CD4-positive, alpha-beta T cell treated with Interleukin-6 for 4 hours (primary cell): ENCODE results near the gene MPC1.
"Not testable (repeated sequence)": the region's sequence is repeated elsewhere in the genome, so short reads cannot be mapped to it uniquely, and the experiment has no call there.

Experiments used
- DNase-seq: peaks from one replicate; pipeline ENCODE4 v3.0.0-alpha.2; 2020; ENCODE audit warnings: mixed read lengths

MPC1 gene

GRCh38 chr6:166405386-166405785 is 22.6 kb upstream of the MPC1 start:
- DNase-seq, result no peak

- DNase-seq, result no peak
Observed at GRCh38 chr6:166402582-166403277, 20.0 kb upstream of the MPC1 start.

- peak; percentile 73 for DNase-seq
Observed at GRCh38 chr6:166400649-166401250, 18.0 kb upstream of the MPC1 start.

- no peak for DNase-seq
Observed at GRCh38 chr6:166400181-166400580, 17.4 kb upstream of the MPC1 start.

- no peak for DNase-seq
Observed at GRCh38 chr6:166398348-166398747, 15.6 kb upstream of the MPC1 start.

GRCh38 chr6:166397849-166398248 is 15.1 kb upstream of the MPC1 start:
- no peak for DNase-seq

DNA sequence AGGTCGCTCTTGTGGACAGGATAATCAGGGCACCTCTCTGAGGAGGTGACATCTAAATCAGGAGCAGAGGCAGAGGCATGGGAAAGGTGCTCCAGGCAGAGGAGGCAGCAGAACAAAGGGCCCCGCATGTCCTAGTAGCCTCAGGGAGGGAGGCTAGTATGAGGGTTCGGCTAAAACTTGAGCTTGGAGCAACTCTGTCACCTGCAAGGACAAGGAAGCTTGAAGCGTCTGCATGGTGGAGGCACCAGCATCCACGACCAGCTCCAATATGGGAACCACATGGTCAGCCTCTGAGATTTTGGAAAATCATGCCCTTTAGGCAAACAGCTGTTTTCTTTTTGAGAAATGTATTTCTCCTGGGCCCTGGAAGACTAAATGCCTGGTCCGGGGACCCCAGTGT is 13.0 kb upstream of the MPC1 start:
- no peak for DNase-seq

GRCh38 chr6:166395351-166395750 is 12.6 kb upstream of the MPC1 start:
- DNase-seq, result no peak

DNA sequence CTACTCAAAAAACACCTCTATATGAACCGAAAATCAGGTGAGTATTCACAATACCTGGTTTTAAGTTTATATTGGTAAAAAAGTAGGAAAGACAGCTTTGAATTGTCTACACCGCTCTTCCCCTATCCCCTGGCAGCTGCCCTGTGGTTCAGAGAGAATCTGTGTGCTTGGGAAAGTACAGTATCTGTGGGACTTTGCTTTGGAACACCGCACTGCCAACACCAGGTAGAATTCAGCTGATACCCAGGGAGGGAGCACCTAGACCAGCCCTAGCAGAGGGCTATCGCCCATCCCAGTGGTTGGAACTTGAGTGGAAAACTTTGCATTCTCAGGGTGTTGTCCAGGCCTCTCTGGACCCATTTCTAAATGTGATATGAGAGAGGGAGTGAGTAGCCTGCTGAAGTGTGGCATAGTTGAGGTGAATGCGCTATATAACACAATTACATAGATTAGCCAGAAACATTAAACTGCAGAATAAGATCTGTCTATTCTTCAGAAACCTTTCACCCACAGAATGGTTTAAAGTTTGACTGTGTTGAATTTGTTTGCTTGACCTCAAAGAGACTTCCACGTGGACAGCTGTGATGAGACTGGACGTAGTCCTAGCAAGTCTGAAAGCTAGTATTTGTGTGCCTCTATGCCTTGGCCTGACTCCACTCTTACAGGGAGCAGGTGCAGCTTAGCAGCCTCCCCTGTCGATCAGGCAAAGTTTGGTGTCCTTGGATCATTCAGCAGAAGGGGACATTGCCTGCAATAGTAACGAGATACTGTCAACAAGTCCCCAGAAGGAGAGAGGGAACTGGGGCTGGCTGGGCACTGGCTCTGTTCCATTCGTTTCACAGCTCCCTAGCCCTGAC is 11.5 kb upstream of the MPC1 start:
- DNase-seq, result no peak

DNA sequence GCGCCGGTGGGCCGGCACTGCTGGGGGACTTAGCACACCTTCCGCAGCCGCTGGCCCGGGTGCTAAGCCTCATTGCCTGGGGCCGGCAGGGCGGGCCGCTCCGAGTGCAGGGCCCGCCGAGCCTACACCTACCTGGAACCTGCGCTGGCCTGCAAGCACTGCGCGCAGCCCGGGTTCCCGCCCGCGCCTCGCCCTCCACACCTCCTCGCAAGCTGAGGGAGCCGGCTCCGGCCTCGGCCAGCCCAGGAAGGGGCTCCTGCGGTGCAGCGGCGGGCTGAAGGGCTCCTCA is 10.7 kb upstream of the MPC1 start:
- DNase-seq, result no peak

- not testable (repeated sequence) for DNase-seq
Observed at GRCh38 chr6:166392755-166393534, 10.2 kb upstream of the MPC1 start.

GRCh38 chr6:166389119-166389518 is 6.4 kb upstream of the MPC1 start:
- no peak for DNase-seq

DNA sequence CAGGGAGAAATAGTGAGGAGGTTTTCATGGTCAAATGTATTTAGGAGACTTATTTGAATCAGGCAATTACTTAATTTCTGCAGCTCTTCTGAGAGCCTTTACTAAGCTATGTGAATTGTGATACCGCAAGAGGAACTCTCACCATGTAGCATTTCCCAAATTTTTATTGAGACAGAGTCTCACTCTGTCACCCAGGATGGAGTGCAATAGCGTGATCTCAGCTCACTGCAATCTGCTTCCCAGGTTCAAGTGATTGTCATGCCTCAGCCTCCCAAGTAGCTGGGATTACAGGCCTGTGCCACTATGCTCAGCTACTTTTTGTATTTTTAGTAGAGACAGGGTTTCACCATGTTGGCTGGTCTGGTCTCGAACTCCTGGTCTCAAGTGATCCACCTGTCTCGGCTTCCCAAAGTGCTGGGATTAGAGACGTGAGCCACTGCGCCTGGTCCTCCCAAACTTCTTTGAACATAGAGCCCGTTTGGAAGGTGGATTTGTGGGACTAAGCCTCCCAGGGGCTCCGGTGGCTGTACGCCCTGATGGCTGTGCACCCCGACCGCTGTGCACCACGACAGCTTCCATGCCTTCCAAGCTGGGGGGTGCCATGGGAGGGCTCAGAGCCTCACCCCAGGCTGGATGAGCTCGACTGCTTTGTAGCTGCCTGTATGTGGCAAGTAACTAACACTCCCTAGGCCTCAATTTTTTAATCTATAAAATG is 5.7 kb upstream of the MPC1 start:
- no peak for DNase-seq

DNA sequence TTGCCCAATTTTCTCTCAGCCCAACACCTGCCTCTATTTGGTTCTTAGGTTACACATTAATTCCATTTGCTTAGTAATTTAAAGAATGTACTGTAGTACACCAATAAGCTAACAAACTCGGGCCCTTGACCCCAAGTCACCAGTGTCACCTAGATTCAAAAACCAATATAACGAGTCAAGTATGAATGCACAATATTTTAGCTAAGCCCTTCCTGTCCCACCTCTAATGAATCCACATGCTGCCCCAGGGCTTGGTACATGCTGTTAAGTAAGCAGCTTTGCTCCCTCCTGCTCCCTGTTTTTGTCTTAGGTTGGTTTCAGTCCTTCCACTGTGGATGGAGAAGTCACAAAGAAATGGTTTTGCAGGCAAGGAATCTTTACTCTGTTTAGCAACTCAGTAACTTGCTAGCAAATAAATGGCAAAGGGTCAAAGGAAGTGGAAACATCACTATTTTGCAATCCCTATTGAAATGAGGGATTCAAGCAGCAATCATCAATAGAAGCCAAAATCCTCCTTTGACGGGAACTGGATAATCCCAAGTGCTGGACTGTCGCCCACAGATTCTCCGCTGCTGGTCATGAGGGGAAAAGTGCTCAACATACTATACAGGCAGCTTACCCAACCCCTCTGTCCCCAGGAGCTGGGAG is 5.0 kb upstream of the MPC1 start:
- no peak for DNase-seq

- not testable (repeated sequence) for DNase-seq
Observed at GRCh38 chr6:166387098-166387497, 4.4 kb upstream of the MPC1 start.

DNA sequence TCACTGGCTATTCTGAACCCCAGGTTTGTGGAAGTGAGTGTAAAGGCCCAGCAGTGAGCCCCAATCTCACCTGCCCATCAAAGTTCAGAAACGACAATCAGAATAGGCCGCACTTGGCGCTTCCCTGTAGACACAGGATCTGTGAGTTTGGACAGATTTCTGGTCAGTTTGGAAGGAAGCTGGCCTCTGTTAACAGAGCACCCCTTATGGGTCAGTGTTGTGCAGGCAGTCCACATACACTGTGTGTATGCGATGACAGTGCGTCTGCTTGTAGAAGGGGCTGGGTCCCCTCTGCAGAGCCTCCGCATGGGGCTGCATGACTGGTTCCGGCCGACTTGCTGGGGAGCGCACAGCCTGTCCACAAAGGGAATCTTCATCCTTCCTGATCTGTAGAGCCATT is 3.4 kb upstream of the MPC1 start:
- no peak for DNase-seq

GRCh38 chr6:166383802-166384363 is 1.1 kb upstream of the MPC1 start:
- DNase-seq, result peak; percentile 34

DNA sequence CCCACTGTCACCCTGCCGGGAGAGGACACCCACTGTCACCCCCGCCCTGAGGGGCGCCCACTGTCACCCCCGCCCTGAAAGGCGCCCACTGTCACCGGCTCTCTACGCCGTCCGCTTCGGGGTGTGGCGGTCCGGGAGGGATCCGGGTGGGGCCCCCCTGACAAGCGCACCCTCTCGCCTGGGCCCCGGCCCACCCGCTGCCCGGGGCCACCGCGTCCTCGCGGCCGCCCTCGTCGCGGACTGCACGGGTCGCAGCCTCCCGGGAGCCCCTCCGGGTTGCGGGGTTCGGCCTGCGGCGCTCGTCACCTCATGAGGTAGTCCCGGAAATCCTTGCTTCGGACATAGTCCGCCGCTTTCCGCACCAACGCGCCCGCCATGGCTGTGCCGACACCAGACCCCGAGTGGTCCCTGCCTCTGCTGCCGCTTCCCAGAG is 224 bp downstream of the MPC1 start:
- DNase-seq, result peak; percentile 19

DNA sequence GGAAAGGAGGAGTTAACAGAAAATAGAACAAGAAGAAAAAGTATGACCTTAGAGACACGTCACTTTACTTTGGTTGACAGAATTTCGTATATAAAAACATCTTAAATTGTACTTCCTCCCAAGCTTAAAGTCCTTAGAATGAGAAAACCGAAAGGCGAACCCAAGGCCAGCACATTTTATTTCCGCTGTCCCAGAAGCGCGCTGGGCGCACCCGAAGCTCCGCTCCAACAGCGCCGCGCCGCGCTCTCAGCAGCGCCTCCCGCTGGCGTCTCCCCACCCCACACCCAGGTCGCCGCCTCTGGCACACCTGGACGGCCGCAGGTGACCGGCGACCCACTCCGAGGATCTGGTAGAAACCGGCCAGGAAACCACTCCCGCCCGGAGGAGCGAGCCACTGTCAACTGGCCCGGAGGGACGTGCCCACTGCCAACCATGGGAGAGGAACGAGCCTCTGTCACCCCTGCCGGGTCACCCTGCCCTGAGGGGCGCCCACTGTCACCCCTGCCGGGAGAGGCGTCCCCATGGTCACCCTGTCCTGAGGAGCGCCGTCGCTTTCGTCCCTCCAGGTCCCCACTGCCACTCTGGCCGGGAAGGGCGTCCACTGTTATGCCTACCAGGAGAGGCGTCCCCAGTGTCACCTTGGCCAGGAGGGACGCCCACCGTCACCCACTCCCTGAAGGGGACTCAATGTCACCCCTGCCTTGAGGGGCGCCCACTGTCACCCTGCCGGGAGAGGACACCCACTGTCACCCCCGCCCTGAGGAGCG is 824 bp downstream of the MPC1 start:
- DNase-seq, result peak; percentile 73

- no peak for DNase-seq
Observed at GRCh38 chr6:166381381-166381732, 1.4 kb downstream of the MPC1 start.

DNA sequence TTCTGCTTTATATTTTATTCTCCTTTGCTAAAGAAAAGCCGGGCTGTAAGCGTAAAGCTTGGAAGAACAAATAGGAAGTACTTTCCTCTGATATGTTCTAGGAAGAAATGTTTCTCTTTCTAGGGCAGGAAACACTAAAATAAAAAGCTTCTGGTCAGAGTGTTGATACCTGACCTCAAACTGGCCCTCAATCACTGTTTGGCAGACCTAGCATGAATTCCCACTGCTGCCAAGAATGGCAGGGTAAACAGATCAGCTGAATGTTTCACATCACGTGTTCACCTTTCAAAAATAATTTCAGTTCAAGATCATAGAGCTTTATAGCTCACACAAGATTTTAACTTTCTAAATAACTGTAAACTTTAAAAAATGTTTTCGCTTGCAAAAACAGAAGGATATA is 2.9 kb downstream of the MPC1 start:
- no peak for DNase-seq
